G401.6 (cell line): ENCODE data around the gene SEC14L6.
"Not testable (repeated sequence)": the region's sequence is repeated elsewhere in the genome, so short reads cannot be mapped to it uniquely, and the experiment has no call there.

Experiments used
- FAIRE-seq: peaks from 2 replicates; lab custom pipeline; 2012; peaks lifted over from hg19 to GRCh38; lab: Jason Lieb, UNC

SEC14L6 gene

GRCh38 chr22:30546616-30547015 is at the start of gene SEC14L6:
SEC14L6 (minus strand) TSS chr22:30546741; CDS start chr22:30546682, 59 bp downstream.
- FAIRE-seq, result no peak

DNA sequence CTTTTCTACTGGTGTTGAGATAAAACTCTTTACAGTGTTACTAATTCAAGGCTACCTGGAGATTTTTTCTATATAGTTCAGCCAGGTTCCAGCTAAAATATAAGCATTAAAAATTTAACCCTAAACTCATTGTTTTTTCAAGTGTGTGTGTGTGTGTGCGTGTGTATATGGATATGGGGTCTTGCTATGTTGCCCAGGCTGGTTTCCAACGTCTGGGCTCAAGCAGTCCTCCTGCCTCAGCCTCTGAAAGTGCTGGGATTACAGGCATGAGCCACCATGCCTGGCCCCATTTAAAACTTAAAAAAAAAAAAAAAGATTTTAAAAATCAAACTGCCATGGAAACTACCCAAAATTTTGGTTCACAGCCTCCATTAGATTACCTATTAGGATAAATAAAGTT is 49.7 kb upstream of the SEC14L6 start:
- FAIRE-seq, result no peak

- FAIRE-seq, result not testable (repeated sequence)
Measured at GRCh38 chr22:30592360-30592713, 45.8 kb upstream of the SEC14L6 start.

- peak; percentile 99 for FAIRE-seq
Measured at GRCh38 chr22:30591588-30592359, 45.2 kb upstream of the SEC14L6 start, which contains the start of gene PES1. PES1 (minus strand) TSS chr22:30591910; CDS start chr22:30591833, 77 bp downstream.

GRCh38 chr22:30591191-30591587 is 44.6 kb upstream of the SEC14L6 start:
- FAIRE-seq, result no peak

- no peak for FAIRE-seq
Measured at GRCh38 chr22:30586414-30586813, 39.9 kb upstream of the SEC14L6 start.

- FAIRE-seq, result no peak
Measured at GRCh38 chr22:30584441-30584840, 37.9 kb upstream of the SEC14L6 start.

DNA sequence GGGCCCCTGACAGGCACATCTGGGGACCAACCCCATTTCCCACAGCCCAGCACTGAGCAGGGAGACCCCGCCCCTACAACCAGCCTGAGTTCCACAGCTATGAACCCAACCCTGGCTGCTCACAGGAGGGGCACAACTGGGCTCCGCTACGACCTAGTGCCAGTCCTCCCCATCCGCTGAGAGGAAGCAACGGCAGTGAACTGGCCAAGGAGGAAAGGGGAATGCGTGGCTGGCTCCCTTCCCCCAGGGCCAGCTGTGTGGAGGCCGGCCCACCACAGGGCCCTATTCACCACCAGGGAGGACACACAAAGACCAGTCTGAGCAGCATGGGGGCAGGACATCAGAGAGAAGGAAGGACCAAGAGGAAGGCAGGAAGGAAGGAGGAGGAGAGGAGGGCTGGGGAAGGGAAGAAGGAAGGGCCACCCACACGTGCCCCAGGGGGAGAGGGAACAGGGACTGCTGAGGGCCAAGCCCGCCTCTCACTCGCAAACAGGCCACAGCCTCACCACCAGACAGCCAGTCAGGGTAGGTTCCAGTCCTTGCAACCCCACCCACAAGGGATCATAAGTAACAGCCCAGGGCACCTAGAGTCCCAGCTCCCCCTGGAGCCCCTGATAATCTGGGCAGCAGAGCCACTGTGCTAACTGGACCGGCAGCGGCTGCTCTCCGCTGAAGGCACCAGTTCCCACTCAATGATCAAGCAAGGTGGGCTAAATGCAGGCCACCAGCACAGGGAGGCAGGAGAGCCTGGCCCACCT is 36.4 kb upstream of the SEC14L6 start:
- FAIRE-seq, result no peak

- no peak for FAIRE-seq
Measured at GRCh38 chr22:30582051-30582450, 35.5 kb upstream of the SEC14L6 start.

GRCh38 chr22:30580896-30581295 is 34.4 kb upstream of the SEC14L6 start:
- FAIRE-seq, result no peak

GRCh38 chr22:30578481-30578880 is 31.9 kb upstream of the SEC14L6 start:
- FAIRE-seq, result no peak

- FAIRE-seq, result no peak
Measured at GRCh38 chr22:30575859-30576258, 29.3 kb upstream of the SEC14L6 start.

- no peak for FAIRE-seq
Measured at GRCh38 chr22:30574997-30575671, 28.6 kb upstream of the SEC14L6 start.

GRCh38 chr22:30574095-30574981 is 27.8 kb upstream of the SEC14L6 start, which contains the start of gene GAL3ST1:
GAL3ST1 (minus strand) TSS chr22:30574665; CDS start chr22:30557392, 17,273 bp downstream.
- FAIRE-seq, result no peak

- no peak for FAIRE-seq
Measured at GRCh38 chr22:30573594-30574094, 27.1 kb upstream of the SEC14L6 start.

- no peak for FAIRE-seq
Measured at GRCh38 chr22:30572840-30573593, 26.5 kb upstream of the SEC14L6 start.

GRCh38 chr22:30572210-30572609 is 25.7 kb upstream of the SEC14L6 start:
- FAIRE-seq, result no peak

DNA sequence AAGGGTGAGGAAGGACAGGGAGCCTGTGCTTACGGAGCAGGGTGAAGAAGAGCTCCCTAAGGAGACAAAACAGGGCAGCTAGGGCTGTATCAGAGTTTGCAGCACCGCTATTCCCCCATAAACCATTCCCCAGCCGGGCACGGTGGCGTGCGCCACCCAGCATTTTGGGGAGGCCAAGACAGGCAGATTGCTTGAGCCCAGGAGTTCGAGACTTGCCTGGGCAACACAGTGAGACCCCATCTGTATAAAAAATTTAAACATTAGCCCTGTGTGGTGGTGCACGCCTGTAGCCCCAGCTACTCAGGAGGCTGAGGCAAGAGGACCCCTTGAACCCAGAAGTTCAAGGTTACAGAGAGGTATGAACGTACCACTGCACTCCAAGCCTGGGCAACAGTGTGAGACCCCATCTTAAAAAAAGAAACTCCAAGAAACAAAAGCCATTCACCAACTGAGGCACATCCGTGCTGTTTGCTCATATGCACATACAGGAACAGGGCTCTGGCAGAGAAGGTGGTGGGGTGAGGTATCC is 23.2 kb upstream of the SEC14L6 start:
- no peak for FAIRE-seq

- no peak for FAIRE-seq
Measured at GRCh38 chr22:30568137-30568805, 21.7 kb upstream of the SEC14L6 start.

DNA sequence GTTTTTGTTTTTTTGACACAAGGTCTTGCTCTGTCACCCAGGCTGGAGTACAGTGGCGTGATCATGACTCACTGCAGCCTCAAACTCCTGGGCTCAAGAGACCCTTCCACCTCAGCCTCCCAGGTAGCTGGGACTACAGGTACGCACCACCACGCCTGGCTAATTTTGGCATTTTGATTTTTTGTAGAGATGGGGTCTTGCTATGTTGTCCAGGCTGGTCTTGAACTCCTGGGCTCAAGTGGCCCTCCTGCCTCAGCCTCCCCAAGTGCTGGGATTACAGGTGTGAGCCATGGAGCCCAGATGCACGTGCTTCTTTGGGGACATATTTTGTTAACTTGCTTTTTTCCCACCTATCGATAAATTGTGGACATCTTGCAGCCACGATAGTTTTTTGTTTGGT is 20.7 kb upstream of the SEC14L6 start:
- FAIRE-seq, result not testable (repeated sequence)
